K562 (cell line): Measurements from ENCODE around the gene CHCHD10.

Experiments used
- ADNP ChIP-seq: fragments of 200-800 bp; sonication (Bioruptor generic); IDR thresholded peaks from 2 replicates; pipeline ENCODE4 v1.6.1; 2016; ENCODE audit warnings: missing genetic modification characterization, missing compliant biosample characterization
- ARID1B ChIP-seq: fragments of 450-650 bp; IDR thresholded peaks from 2 replicates; pipeline ENCODE4 v1.6.1; 2016; ENCODE audit warnings: antibody characterized with exemption, mild to moderate bottlenecking, inconsistent platforms
- CBX5 ChIP-seq: IDR thresholded peaks from 2 replicates; pipeline ENCODE4 v1.6.1; 2014; ENCODE audit warnings: low read depth, borderline replicate concordance
- EZH2 ChIP-seq: IDR thresholded peaks from 2 replicates; pipeline ENCODE4 v1.6.1; 2012; ENCODE audit warnings: low read depth, mild to moderate bottlenecking, inconsistent platforms, low read length, borderline replicate concordance
- KHSRP ChIP-seq: fragments of 450-650 bp; IDR thresholded peaks from 2 replicates; pipeline ENCODE4 v1.6.1; 2017
- MEF2A ChIP-seq: IDR thresholded peaks from 2 replicates; pipeline ENCODE4 v1.6.1; 2011; ENCODE audit warnings: low read depth, mild to moderate bottlenecking, low read length, moderate library complexity; ENCODE audit not compliant: control insufficient read depth
- RBBP5 ChIP-seq: fragments of 200-600 bp; sonication (generic); IDR thresholded peaks from 2 replicates; pipeline ENCODE4 v1.6.1; 2012; ENCODE audit warnings: borderline replicate concordance, mild to moderate bottlenecking, low read length, control low read depth, inconsistent platforms; ENCODE audit not compliant: insufficient read depth, poor library complexity, severe bottlenecking
- ZFP36 ChIP-seq: fragments of 150-350 bp; IDR thresholded peaks from 2 replicates; pipeline ENCODE4 v1.6.1; 2018; ENCODE audit warnings: low read length, low read depth; ENCODE audit not compliant: partially characterized antibody
- ZNF696 ChIP-seq: fragments of 250-450 bp; sonication (Bioruptor Pico); conservative IDR thresholded peaks from 2 replicates; pipeline ENCODE4 v1.4.0; 2020; ENCODE audit warnings: mild to moderate bottlenecking, moderate library complexity
- TF ChIP-seq, protein P1 (sequence below), 2 experiments: fragments of 450-650 bp in 1 of 2; sonication (generic) in 1 of 2; formaldehyde crosslinking in 1 of 2; IDR thresholded peaks in 1 of 2; conservative IDR thresholded peaks in 1 of 2; 2 replicates each; pipeline versions ENCODE4 v1.6.1 to v1.8.1; 2016 to 2023; ENCODE audit warnings: mild to moderate bottlenecking in 2 of 2, moderate library complexity in 2 of 2, inconsistent platforms in 1 of 2, missing genetic modification reagents in 1 of 2
- TF ChIP-seq, protein P2 (sequence below): fragments of 450-650 bp; formaldehyde crosslinking; IDR thresholded peaks from 2 replicates; pipeline ENCODE4 v1.4.0; 2022; ENCODE audit warnings: mild to moderate bottlenecking, moderate library complexity

DNA sequence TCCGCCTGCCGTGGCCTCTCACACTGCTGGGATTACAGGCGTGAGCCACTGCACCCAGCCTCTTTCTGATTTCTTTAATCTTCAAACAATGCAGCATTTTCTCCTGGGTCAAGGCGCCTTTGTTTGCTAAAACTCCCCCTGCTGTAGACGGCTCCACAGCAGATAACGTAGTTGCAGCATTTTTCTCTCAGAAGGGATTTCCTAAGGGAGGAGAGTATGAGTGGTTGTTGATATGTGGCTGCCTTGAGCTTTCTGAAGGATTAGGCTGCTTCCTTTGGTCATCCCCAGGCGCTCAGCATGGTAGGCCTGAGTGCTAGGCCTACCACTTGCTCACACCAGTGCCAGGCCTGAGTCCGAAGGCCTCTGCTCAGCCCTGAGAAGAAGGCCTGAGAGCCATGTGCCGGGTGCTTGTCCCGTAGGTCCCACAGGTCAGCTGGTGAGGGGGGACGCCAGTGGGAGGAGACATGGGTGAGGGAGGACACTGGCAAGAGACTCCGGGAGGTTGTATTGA is 37.1 kb upstream of the CHCHD10 start:
- no peak for TF ChIP-seq ZFP36
- TF ChIP-seq RBBP5, result no peak
- no peak for TF ChIP-seq ADNP (tag)
- no peak for TF ChIP-seq EZH2
- TF ChIP-seq CBX5, result no peak
- TF ChIP-seq, protein P1, sequence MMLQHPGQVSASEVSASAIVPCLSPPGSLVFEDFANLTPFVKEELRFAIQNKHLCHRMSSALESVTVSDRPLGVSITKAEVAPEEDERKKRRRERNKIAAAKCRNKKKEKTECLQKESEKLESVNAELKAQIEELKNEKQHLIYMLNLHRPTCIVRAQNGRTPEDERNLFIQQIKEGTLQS (IDR thresholded peaks at IDR 0.05), result no peak
- TF ChIP-seq, protein P1 (CRISPR knock-in tag; conservative IDR thresholded peaks at IDR 0.05), result no peak
- no peak for TF ChIP-seq ZNF696 (CRISPR knock-in tag)
- no peak for TF ChIP-seq MEF2A
- TF ChIP-seq, protein P2, sequence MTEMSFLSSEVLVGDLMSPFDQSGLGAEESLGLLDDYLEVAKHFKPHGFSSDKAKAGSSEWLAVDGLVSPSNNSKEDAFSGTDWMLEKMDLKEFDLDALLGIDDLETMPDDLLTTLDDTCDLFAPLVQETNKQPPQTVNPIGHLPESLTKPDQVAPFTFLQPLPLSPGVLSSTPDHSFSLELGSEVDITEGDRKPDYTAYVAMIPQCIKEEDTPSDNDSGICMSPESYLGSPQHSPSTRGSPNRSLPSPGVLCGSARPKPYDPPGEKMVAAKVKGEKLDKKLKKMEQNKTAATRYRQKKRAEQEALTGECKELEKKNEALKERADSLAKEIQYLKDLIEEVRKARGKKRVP (CRISPR knock-in tag), result no peak
- TF ChIP-seq ARID1B, result no peak
- TF ChIP-seq KHSRP, result no peak
